Liver (tissue), 9 donors: ENCODE measurements around the gene LTO1. TPM values are rescaled to one million over a fixed set of nuclear protein-coding genes. Genes with fewer than 3 reads are reported as not detected.

Experiments used
- DNase-seq: peaks from one replicate; pipeline ENCODE4 v3.0.0-alpha.2; 2017; ENCODE audit warnings: low spot score
- H3K27ac ChIP-seq, 2 donors: one replicate each; pipeline ENCODE4 v1.7.0; 2013; ENCODE audit warnings: inconsistent platforms in 2 of 2, low read length in 2 of 2, control low read depth in 1 of 2, low read depth in 1 of 2, mild to moderate bottlenecking in 1 of 2
- H3K27me3 ChIP-seq, 4 donors: one replicate each; pipeline versions ENCODE4 v1.6.1 to v1.7.0; 2013; ENCODE audit warnings: low read length in 3 of 4, inconsistent platforms in 1 of 4, mild to moderate bottlenecking in 1 of 4, moderate library complexity in 1 of 4; ENCODE audit not compliant: control insufficient read depth in 4 of 4, insufficient read depth in 4 of 4
- H3K36me3 ChIP-seq, 4 donors: one replicate each; pipeline versions ENCODE4 v1.6.1 to v1.7.0; 2013; ENCODE audit warnings: low read length in 3 of 4, mild to moderate bottlenecking in 3 of 4, low read depth in 1 of 4, moderate library complexity in 1 of 4; ENCODE audit not compliant: control insufficient read depth in 4 of 4, insufficient read depth in 3 of 4
- H3K4me1 ChIP-seq, 4 donors: one replicate each; pipeline versions ENCODE4 v1.6.1 to v1.7.0; 2013; ENCODE audit warnings: low read length in 3 of 4, mild to moderate bottlenecking in 3 of 4, moderate library complexity in 1 of 4; ENCODE audit not compliant: control insufficient read depth in 4 of 4, insufficient read depth in 4 of 4
- H3K4me3 ChIP-seq, 3 donors: one replicate each; pipeline versions ENCODE4 v1.6.1 to v1.7.0; 2013; ENCODE audit warnings: low read length in 3 of 3, control low read depth in 1 of 3, low read depth in 1 of 3, mild to moderate bottlenecking in 1 of 3
- H3K9ac ChIP-seq, 2 donors: one replicate each; pipeline ENCODE4 v1.7.0; 2013; ENCODE audit warnings: low read length in 2 of 2, mild to moderate bottlenecking in 2 of 2, moderate library complexity in 2 of 2, control low read depth in 1 of 2, low read depth in 1 of 2
- H3K9me3 ChIP-seq, 4 donors: one replicate each; pipeline versions ENCODE4 v1.6.1 to v1.7.0; 2013; ENCODE audit warnings: low read length in 3 of 4; ENCODE audit not compliant: control insufficient read depth in 4 of 4
- FOXA1 ChIP-seq: IDR thresholded peaks from 2 replicates; pipeline ENCODE4 v1.6.1; 2016; ENCODE audit warnings: antibody characterized with exemption
- FOXA2 ChIP-seq: IDR thresholded peaks from 2 replicates; pipeline ENCODE4 v1.6.1; 2016; ENCODE audit warnings: antibody characterized with exemption
- GABPA ChIP-seq, 2 donors: IDR thresholded peaks in 1 of 2; conservative IDR thresholded peaks in 1 of 2; 2 replicates each; pipeline ENCODE4 v1.6.1; 2016; ENCODE audit warnings: antibody characterized with exemption in 2 of 2, mild to moderate bottlenecking in 1 of 2, moderate library complexity in 1 of 2
- HNF4A ChIP-seq, 2 donors: conservative IDR thresholded peaks; 2 replicates each; pipeline ENCODE4 v1.6.1; 2016; ENCODE audit warnings: antibody characterized with exemption in 2 of 2, mild to moderate bottlenecking in 2 of 2
- HNF4G ChIP-seq: IDR thresholded peaks from 2 replicates; pipeline ENCODE4 v1.6.1; 2016; ENCODE audit warnings: antibody characterized with exemption
- RAD21 ChIP-seq, 2 donors: IDR thresholded peaks; 2 replicates each; pipeline ENCODE4 v1.6.1; 2016; ENCODE audit warnings: antibody characterized with exemption in 2 of 2, mild to moderate bottlenecking in 2 of 2
- REST ChIP-seq: IDR thresholded peaks from 2 replicates; pipeline ENCODE4 v1.6.1; 2016; ENCODE audit warnings: antibody characterized with exemption, mild to moderate bottlenecking
- SP1 ChIP-seq: IDR thresholded peaks from 2 replicates; pipeline ENCODE4 v1.6.1; 2018; ENCODE audit warnings: antibody characterized with exemption, mild to moderate bottlenecking
- TAF1 ChIP-seq: conservative IDR thresholded peaks from 2 replicates; pipeline ENCODE4 v1.6.1; 2016; ENCODE audit warnings: antibody characterized with exemption, mild to moderate bottlenecking
- YY1 ChIP-seq: IDR thresholded peaks from 2 replicates; pipeline ENCODE4 v1.6.1; 2016; ENCODE audit warnings: antibody characterized with exemption, mild to moderate bottlenecking
- WGBS: extraction: QIAGEN DNeasy Blood & Tissue Kit; methylation state at CpG from one replicate; pipeline ENCODE4 v1.1.7; 2013; 5-methylcytosine and 5-hydroxymethylcytosine counted together
- polyA plus RNA-seq, 2 donors: library from polyadenylated mRNA; stranded (reverse) in 1 of 2; unstranded in 1 of 2; fragments of 200-250 nt in 1 of 2; fragments of >200 nt in 1 of 2; fragmentation: Nextera tagmentation in 1 of 2; extraction: Ambion mirVana in 1 of 2; gene quantifications; one replicate each; pipeline versions ENCODE4 v1.2.1 to v1.2.3, GENCODE V29; 2013 to 2015
- total RNA-seq, 2 donors: library from RNA; depleted of rRNA; stranded (reverse); fragments of >200 nt; gene quantifications; one replicate each; pipeline ENCODE4 v1.2.3, GENCODE V29; 2014
- TF ChIP-seq, protein P1 (sequence below): IDR thresholded peaks from 2 replicates; pipeline ENCODE4 v1.6.1; 2016; ENCODE audit warnings: antibody characterized with exemption
- TF ChIP-seq, protein P2 (sequence below): IDR thresholded peaks from 2 replicates; pipeline ENCODE4 v1.6.1; 2016; ENCODE audit warnings: antibody characterized with exemption
- TF ChIP-seq, protein P3 (sequence below): fragments of 150-350 bp; IDR thresholded peaks from 2 replicates; pipeline ENCODE4 v1.5.1; 2017; ENCODE audit warnings: improper control_type of control experiment, low read depth, low read length; ENCODE audit not compliant: missing input control
- donor health status: healthy.
- donor health status: healthy.
- donor health status: healthy.
- donor health status: healthy.
- donor health status: healthy.

Gene LTO1
- total and polyA plus RNA-seq, 4 donors: 4.9 to 12.3 (median 7.3) TPM

- Histone ChIP-seq H3K36me3 (peaks cover 0 to 25% (median 4%) of the 10 kb centered on the region in 4 donors), H3K4me3 (no peak overlapping the region), H3K9ac (no peak overlapping the region)
Measured at GRCh38 chr11:69666752-69667536, 8.2 kb downstream of the LTO1 start.

More at GRCh38 chr11:69666752-69667536, 8.2 kb downstream of the LTO1 start:
- H3K27me3 ChIP-seq: no peaks in the 10 kb centered on the region
- DNase-seq: no peak
- no peak overlapping the region for H3K27ac ChIP-seq
- peaks cover 0 to 12% (median 5%) of the 10 kb centered on the region in 4 donors for H3K4me1 ChIP-seq
- 95% methylated on average over 33 of the region's 33 CpGs for WGBS
- TF ChIP-seq RAD21 (IDR thresholded peaks at IDR 0.05): no peak
- TF ChIP-seq FOXA1: no peak
- TF ChIP-seq GABPA (IDR thresholded peaks at IDR 0.05 in 1 of 2, conservative IDR thresholded peaks at IDR 0.05 in 1 of 2): no peak
- TF ChIP-seq, protein P1, sequence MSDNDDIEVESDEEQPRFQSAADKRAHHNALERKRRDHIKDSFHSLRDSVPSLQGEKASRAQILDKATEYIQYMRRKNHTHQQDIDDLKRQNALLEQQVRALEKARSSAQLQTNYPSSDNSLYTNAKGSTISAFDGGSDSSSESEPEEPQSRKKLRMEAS: no peak
- TF ChIP-seq, protein P2, sequence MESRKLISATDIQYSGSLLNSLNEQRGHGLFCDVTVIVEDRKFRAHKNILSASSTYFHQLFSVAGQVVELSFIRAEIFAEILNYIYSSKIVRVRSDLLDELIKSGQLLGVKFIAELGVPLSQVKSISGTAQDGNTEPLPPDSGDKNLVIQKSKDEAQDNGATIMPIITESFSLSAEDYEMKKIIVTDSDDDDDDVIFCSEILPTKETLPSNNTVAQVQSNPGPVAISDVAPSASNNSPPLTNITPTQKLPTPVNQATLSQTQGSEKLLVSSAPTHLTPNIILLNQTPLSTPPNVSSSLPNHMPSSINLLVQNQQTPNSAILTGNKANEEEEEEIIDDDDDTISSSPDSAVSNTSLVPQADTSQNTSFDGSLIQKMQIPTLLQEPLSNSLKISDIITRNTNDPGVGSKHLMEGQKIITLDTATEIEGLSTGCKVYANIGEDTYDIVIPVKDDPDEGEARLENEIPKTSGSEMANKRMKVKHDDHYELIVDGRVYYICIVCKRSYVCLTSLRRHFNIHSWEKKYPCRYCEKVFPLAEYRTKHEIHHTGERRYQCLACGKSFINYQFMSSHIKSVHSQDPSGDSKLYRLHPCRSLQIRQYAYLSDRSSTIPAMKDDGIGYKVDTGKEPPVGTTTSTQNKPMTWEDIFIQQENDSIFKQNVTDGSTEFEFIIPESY: no peak
- TF ChIP-seq, protein P3, sequence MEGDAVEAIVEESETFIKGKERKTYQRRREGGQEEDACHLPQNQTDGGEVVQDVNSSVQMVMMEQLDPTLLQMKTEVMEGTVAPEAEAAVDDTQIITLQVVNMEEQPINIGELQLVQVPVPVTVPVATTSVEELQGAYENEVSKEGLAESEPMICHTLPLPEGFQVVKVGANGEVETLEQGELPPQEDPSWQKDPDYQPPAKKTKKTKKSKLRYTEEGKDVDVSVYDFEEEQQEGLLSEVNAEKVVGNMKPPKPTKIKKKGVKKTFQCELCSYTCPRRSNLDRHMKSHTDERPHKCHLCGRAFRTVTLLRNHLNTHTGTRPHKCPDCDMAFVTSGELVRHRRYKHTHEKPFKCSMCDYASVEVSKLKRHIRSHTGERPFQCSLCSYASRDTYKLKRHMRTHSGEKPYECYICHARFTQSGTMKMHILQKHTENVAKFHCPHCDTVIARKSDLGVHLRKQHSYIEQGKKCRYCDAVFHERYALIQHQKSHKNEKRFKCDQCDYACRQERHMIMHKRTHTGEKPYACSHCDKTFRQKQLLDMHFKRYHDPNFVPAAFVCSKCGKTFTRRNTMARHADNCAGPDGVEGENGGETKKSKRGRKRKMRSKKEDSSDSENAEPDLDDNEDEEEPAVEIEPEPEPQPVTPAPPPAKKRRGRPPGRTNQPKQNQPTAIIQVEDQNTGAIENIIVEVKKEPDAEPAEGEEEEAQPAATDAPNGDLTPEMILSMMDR: no peak
- TF ChIP-seq YY1: no peak
- TF ChIP-seq TAF1: no peak
- TF ChIP-seq FOXA2: no peak
- no peak for TF ChIP-seq REST
- no peak for TF ChIP-seq HNF4G
- TF ChIP-seq HNF4A (conservative IDR thresholded peaks at IDR 0.05): no peak
- no peak for TF ChIP-seq SP1
- H3K9me3 ChIP-seq: no peaks in the 10 kb centered on the region
